ENCODE results near the gene SOD1.

- no peak for TF ChIP-seq CTCF (IDR thresholded peaks at IDR 0.05)
- no peak for TF ChIP-seq POLR2A (IDR thresholded peaks at IDR 0.05)
Measured at GRCh38 chr21:31658053-31658452, 1.4 kb upstream of the SOD1 start.

Measured in testis (tissue), 2 donors.